ENCODE results near the gene FUT2. TPM values are rescaled to one million over a fixed set of nuclear protein-coding genes. Genes with fewer than 3 reads are reported as not detected.

The FUT2 gene
- total RNA-seq: not detected in 2 replicates
- total RNA-seq (2013): not detected
- not detected in 2 replicates for polyA plus RNA-seq
- polyA minus RNA-seq: not detected in 2 replicates

DNA sequence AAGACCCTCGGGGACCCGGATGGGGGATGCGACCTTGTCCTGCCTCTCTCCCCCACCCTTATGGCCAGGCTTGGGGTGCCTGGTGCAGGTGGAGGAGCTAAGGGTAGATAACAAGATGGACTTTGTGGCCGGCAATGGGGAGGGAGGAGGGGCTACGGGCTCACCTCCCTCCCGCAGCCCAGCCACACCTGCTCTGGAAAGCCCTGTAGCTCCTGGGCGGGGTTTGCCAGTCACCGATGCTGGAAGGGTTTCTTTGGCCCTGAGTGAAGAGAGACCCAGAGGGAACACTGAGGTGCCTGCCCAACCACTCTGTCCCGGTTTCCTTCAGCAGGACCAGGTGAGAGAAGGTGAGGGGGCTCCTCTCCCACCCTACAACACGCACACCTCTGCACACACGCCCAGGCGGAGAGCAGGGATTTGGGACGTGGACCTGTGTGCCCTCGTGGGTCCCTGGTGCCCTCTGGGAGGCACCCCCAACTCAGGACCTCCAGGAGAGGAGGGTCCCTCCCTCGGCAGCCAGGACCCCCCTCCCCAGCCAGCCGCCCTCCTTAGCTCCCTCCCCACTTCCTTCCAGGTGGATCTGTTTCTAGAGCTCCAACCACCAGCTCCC is at the start of gene FUT2:
FUT2 (plus strand) TSS at position 229 of the 610 bp plus-strand sequence. CDS start 6,986 bp downstream, outside the sequence.
- no peaks in the 10 kb centered on the region for H3K36me3 ChIP-seq (replicated peaks in 1 of 2; ENCODE audit: control extremely low read depth in 1 of 2, control insufficient read depth in 1 of 2, extremely low read depth in 1 of 2, insufficient read depth in 2 of 2, low read length in 1 of 2)
- peaks cover 14% of the 10 kb centered on the region for H3K27me3 Mint-ChIP-seq
- H3K4me1 ChIP-seq (ENCODE audit: control insufficient read depth in 2 of 2, insufficient read depth in 2 of 2, low read length in 2 of 2): peaks cover 9 to 11% of the 10 kb centered on the region in 2 donors
- DNase-seq (no peak), ATAC-seq (ENCODE audit: low read depth) (no peak)
- H3K9ac ChIP-seq (ENCODE audit: low read length): peak within 1 kb of the TSS; percentile 40
- TF ChIP-seq EZH2 (IDR thresholded peaks at IDR 0.05; ENCODE audit: borderline replicate concordance, insufficient read depth, low read depth, low read length, poor library complexity, severe bottlenecking): no peak
- TF ChIP-seq, protein P1, sequence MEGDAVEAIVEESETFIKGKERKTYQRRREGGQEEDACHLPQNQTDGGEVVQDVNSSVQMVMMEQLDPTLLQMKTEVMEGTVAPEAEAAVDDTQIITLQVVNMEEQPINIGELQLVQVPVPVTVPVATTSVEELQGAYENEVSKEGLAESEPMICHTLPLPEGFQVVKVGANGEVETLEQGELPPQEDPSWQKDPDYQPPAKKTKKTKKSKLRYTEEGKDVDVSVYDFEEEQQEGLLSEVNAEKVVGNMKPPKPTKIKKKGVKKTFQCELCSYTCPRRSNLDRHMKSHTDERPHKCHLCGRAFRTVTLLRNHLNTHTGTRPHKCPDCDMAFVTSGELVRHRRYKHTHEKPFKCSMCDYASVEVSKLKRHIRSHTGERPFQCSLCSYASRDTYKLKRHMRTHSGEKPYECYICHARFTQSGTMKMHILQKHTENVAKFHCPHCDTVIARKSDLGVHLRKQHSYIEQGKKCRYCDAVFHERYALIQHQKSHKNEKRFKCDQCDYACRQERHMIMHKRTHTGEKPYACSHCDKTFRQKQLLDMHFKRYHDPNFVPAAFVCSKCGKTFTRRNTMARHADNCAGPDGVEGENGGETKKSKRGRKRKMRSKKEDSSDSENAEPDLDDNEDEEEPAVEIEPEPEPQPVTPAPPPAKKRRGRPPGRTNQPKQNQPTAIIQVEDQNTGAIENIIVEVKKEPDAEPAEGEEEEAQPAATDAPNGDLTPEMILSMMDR (IDR thresholded peaks at IDR 0.05): no peak
- H3K27ac Mint-ChIP-seq: no peak within 1 kb of the TSS
- intact Hi-C loops (cut with micrococcal nuclease): no loop called here
- ChIA-PET CTCF (interaction anchor here (0.6 to 1.3 kb wide), 3 partner anchors 15 to 263 kb away, joined by 3 to 7 read pairs (median 3); no protein-coding TSS in a partner anchor), POLR2A (no interaction called here)
- peak within 1 kb of the TSS; percentile 56 for H2AFZ ChIP-seq (ENCODE audit: insufficient read depth, low read depth, low read length, poor library complexity, severe bottlenecking)
- peak within 1 kb of the TSS; percentile 78 for H3K4me2 ChIP-seq (replicated peaks; ENCODE audit: low read depth, low read length, poor library complexity, severe bottlenecking)
- no peak within 1 kb of the TSS for H3K27ac ChIP-seq (ENCODE audit: low read length in 2 of 2)
- H3K9me3 Mint-ChIP-seq (ENCODE audit: insufficient read depth): no peaks in the 10 kb centered on the region
- H3K4me3 Mint-ChIP-seq: peak within 1 kb of the TSS; percentile 64
- peaks cover 0 to 26% (median 5%) of the 10 kb centered on the region in 4 experiments for H3K27me3 ChIP-seq (replicated peaks in 1 of 4; ENCODE audit: control extremely low read depth in 1 of 4, control insufficient read depth in 3 of 4, insufficient read depth in 4 of 4, low read length in 3 of 4)
- peak within 1 kb of the TSS in 3 of 5 experiments; percentile 13 to 58 (median 31) for H3K4me3 ChIP-seq (ENCODE audit: control extremely low read depth in 1 of 5, extremely low read depth in 1 of 5, insufficient read depth in 1 of 5, low read depth in 2 of 5, low read length in 4 of 5)
- H3K4me1 Mint-ChIP-seq: peaks cover 10% of the 10 kb centered on the region
- peaks cover 0 to 8% (median 0%) of the 10 kb centered on the region in 3 donors for H3K9me3 ChIP-seq (ENCODE audit: control extremely low read depth in 1 of 3, control insufficient read depth in 2 of 3, insufficient read depth in 1 of 3, low read length in 2 of 3)
- WGBS (ENCODE audit: insufficient coverage): 31% methylated on average over 9 of the region's 16 CpGs
- H4K20me1 ChIP-seq (ENCODE audit: control insufficient read depth, insufficient read depth, low read length, poor library complexity, severe bottlenecking): no peaks in the 10 kb centered on the region
- no peaks in the 10 kb centered on the region for H3K79me2 ChIP-seq (ENCODE audit: control insufficient read depth, insufficient read depth, low read length)
